Tibial artery (tissue), 4 donors: ENCODE measurements around the gene TRDN.
A peak's percentile ranks its signal among the peaks of the same experiment; 100 is the strongest.

Experiments
- DNase-seq, 2 donors: peaks; one replicate each; pipeline ENCODE4 v3.0.0-alpha.2; 2019
- H3K27ac ChIP-seq, 2 donors: fragments of 200-600 bp; sonication (generic) in 1 of 2; 1 replicate in 1 of 2; 2 replicates in 1 of 2; pipeline ENCODE4 v1.5.1; 2018 to 2019; ENCODE audit warnings: mild to moderate bottlenecking in 1 of 2
- H3K27me3 ChIP-seq, 2 donors: fragments of 200-600 bp; sonication (generic) in 1 of 2; one replicate each; pipeline versions ENCODE4 v1.5.1 to v1.6.0; 2016 to 2019
- H3K36me3 ChIP-seq, 3 donors: fragments of 200-600 bp; sonication (generic) in 2 of 3; one replicate each; pipeline ENCODE4 v1.5.1; 2016 to 2019; ENCODE audit warnings: mild to moderate bottlenecking in 2 of 3
- H3K4me1 ChIP-seq, 4 donors: fragments of 200-600 bp; sonication (generic) in 2 of 4; 1 replicate in 3 of 4; 2 replicates in 1 of 4; pipeline ENCODE4 v1.5.1; 2016 to 2019
- H3K4me3 ChIP-seq, 2 donors: fragments of 200-600 bp; sonication (generic) in 1 of 2; 1 replicate in 1 of 2; 2 replicates in 1 of 2; pipeline ENCODE4 v1.5.1; 2018 to 2019; ENCODE audit warnings: mild to moderate bottlenecking in 2 of 2
- H3K9me3 ChIP-seq, 3 donors: fragments of 200-600 bp; sonication (generic) in 1 of 3; one replicate each; pipeline ENCODE4 v1.5.1; 2016 to 2019
- CTCF ChIP-seq, 2 experiments: fragments of 200-600 bp in 1 of 2; fragments of 450-650 bp in 1 of 2; IDR thresholded peaks; one replicate each; pipeline ENCODE4 v1.5.1; 2017 to 2019; ENCODE audit warnings: antibody characterized with exemption in 2 of 2, mild to moderate bottlenecking in 1 of 2, moderate library complexity in 1 of 2
- intact Hi-C: fragments of 100-400 bp; cut with DNase I; formaldehyde crosslinking; loops from one replicate; pipeline ENCODE4 v1.15.0; 2023; ENCODE audit warnings: low total_unique reads

The TRDN gene

DNA sequence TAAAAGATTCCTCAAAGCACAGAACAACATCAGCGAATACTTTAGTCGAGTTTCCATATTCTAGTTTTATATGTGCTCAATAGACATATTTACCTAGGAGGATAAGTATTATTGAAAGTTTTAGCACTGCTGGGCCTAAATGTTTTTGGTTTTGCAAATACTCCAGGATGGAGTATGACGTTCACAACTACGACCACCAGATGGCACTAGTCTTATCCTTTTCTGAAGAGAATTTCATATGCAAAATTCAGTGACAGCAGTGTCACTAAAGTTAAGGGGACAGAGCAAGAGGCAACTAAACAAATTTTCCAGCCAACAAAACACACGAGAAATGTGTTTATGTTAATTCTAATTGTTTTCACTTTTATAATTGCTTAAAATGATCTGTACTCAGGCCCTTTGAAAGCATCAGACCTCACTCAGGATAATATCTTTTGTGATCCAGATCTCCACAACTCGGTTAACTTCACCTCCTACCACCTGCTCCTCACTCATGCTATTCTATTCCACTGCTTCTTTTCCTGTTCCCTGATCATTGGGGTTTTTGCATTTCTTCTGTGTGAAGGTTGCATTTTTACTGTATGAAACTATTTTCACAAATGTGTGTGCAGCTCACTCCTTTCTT is 220.8 kb downstream of the TRDN start:
- peak in 1 of 2 donors; percentile 50 for DNase-seq

DNA sequence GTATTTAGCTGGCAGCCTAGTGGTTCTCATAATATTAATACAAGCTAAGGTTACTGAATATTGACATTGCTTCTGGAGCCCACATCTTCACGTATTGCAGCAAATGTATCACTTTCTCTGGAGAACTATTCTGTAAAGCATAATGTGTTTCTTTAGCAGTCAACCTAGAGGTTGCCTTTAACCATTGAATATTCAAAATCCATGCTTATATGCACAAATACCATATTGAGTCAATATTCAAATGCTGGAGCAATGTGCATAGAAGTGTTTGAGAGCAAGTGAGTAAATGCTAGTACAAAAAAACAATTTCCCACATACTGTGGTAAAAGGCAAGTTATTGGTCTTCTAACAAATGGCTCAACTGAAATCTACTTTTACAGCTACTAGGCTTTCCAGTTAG is 231.8 kb downstream of the TRDN start:
- DNase-seq = no peak
- Histone ChIP-seq H3K4me1 (no peaks in the 10 kb centered on the region), H3K36me3 (no peaks in the 10 kb centered on the region), H3K4me3 (no peak overlapping the region), H3K27ac (no peak overlapping the region), H3K9me3 (no peaks in the 10 kb centered on the region), H3K27me3 (no peaks in the 10 kb centered on the region)
- intact Hi-C loops = no loop called here
- TF ChIP-seq CTCF (IDR thresholded peaks at IDR 0.05) = no peak

More for the DNA sequence above, 220.8 kb downstream of the TRDN start:
- H3K9me3 ChIP-seq = no peaks in the 10 kb centered on the region
- H3K27ac ChIP-seq = no peak overlapping the region
- intact Hi-C loops = loop anchor here (2.0 kb wide), 1 partner anchor 299 kb away; no protein-coding TSS in a partner anchor
- no peaks in the 10 kb centered on the region for H3K36me3 ChIP-seq
- no peak overlapping the region for H3K4me3 ChIP-seq
- TF ChIP-seq CTCF (IDR thresholded peaks at IDR 0.05) = peak; percentile 74 to 83
- no peaks in the 10 kb centered on the region for H3K27me3 ChIP-seq
- peaks cover 0 to 21% (median 0%) of the 10 kb centered on the region in 4 donors for H3K4me1 ChIP-seq

DNA sequence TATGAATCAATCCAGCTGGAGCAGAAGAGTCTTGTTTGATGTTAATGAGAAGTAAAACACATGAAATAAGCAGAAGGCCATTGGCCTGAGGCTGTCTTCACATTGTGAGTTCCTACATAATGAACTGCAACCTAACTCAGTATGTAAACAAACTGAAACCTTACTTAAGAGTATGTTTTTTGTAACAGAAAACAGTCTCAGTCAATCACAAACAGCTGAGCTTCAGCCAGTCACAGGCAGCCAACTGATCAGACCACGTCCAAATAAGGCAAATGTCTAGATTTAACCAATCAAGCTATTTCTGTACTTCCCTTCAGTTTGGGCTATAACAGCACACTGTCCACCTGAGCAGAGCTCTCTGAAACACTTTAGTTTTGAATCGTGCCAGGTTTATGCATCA is 234.7 kb downstream of the TRDN start:
- Histone ChIP-seq H3K27ac (no peak overlapping the region), H3K4me1 (no peaks in the 10 kb centered on the region), H3K36me3 (no peaks in the 10 kb centered on the region), H3K9me3 (no peaks in the 10 kb centered on the region), H3K4me3 (no peak overlapping the region), H3K27me3 (no peaks in the 10 kb centered on the region)
- TF ChIP-seq CTCF (IDR thresholded peaks at IDR 0.05) = no peak
- no peak for DNase-seq
- intact Hi-C loops = no loop called here

DNA sequence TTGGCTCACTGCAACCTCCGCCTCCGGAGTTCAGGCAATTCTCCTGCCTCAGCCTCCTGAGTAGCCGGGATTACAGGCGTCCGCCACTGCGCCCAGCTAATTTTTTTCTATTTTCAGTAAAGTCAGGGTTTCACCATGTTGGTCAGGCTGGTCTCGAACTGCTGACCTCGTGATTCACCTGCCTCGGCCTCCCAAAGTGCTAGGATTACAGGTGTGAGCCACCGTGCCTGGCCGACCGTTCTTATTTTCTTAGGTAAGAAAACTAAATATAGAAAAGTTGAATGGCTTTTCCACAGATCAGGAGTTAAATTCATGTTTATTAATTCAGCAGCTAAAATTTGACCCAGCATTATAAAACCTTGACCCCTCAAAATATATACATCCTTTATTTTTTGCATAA is 238.7 kb downstream of the TRDN start:
- intact Hi-C loops = no loop called here
- Histone ChIP-seq H3K9me3 (no peaks in the 10 kb centered on the region), H3K4me1 (no peaks in the 10 kb centered on the region), H3K4me3 (no peak overlapping the region), H3K27ac (no peak overlapping the region), H3K27me3 (no peaks in the 10 kb centered on the region), H3K36me3 (no peaks in the 10 kb centered on the region)
- no peak for TF ChIP-seq CTCF (IDR thresholded peaks at IDR 0.05)
- DNase-seq = no peak

- Histone ChIP-seq H3K4me1 (no peaks in the 10 kb centered on the region), H3K9me3 (no peaks in the 10 kb centered on the region), H3K27ac (no peak overlapping the region), H3K4me3 (no peak overlapping the region), H3K36me3 (no peaks in the 10 kb centered on the region), H3K27me3 (no peaks in the 10 kb centered on the region)
- DNase-seq = no peak
- TF ChIP-seq CTCF (IDR thresholded peaks at IDR 0.05) = peak; percentile 26 to 30
- intact Hi-C loops = no loop called here
Measured at GRCh38 chr6:123393331-123393730, 243.4 kb downstream of the TRDN start.

- no peaks in the 10 kb centered on the region for H3K27me3 ChIP-seq
- no peak for DNase-seq
- intact Hi-C loops = no loop called here
- H3K4me3 ChIP-seq = no peak overlapping the region
- H3K36me3 ChIP-seq = no peaks in the 10 kb centered on the region
- no peak overlapping the region for H3K27ac ChIP-seq
- TF ChIP-seq CTCF (IDR thresholded peaks at IDR 0.05) = no peak
- H3K9me3 ChIP-seq = no peaks in the 10 kb centered on the region
- H3K4me1 ChIP-seq = no peaks in the 10 kb centered on the region
Measured at GRCh38 chr6:123383718-123384117, 253.0 kb downstream of the TRDN start.
